NCI-H1694 (cell line): Measurements from ENCODE around the gene PITX1.

Experiments
- DNase-seq: peaks from one replicate; lab custom pipeline; 2025; lab: John Stamatoyannopoulos, UW

The PITX1 gene

DNA sequence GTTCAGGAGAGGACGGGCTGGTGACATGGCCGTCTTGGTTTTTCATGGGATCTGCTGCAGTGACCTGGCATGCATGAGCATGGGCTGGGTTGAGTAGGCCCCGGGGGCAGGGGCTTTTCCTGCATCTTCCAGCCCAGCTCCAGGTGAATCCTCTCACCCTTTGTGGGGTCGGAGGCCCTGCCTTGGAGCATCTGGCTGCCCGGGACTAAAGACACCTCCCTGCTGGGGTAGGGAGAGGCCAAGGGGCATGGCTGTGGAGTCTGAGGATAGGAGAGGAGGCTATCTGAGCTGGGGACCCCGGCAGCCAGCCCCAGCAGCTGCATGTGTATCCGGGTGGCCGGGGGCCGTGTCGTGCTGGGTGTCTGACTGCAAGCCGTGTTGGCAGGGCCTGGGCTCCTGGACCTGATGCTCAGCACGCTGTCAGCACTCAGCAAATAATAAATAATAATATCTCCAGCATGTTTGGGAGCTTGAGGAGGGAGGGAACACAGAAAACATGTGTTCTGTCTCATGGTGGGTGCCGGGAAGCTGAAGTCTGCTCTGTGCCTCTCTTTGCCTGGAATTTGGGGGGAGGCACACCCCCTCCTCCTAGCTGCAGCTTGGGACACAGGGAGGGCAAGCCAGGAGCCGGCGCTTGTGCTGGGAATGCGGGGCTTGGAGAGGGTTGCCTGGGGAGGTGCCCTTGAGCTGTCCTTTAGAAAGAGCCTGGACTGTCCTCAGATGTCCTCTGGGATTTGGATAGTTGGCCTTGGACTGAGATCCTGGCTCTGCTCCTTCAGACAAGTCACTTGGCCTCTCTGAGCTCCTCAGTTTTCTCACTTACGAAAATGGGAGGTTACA, 28.4 kb upstream of the PITX1 start:
- DNase-seq, result no peak

DNA sequence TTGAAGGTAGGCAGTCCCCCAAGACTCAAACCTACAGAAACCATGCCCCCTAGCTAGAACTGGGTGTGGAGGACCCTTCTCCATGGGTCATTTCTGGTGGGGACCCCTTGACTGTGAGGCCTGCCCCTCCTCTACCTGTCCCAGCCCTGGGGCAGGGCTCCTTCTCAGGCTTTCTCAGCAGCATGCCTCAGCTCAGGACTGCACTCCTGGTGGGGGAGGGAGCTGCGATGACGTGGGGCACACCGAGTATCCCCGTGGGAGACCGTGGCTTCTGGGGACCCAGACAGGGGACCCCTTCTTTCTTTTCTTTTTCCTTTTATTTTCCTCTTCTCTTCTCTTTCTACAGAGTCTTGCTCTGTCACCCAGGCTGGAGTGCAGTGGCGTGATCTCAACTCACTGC, 27.0 kb upstream of the PITX1 start:
- no peak for DNase-seq

DNA sequence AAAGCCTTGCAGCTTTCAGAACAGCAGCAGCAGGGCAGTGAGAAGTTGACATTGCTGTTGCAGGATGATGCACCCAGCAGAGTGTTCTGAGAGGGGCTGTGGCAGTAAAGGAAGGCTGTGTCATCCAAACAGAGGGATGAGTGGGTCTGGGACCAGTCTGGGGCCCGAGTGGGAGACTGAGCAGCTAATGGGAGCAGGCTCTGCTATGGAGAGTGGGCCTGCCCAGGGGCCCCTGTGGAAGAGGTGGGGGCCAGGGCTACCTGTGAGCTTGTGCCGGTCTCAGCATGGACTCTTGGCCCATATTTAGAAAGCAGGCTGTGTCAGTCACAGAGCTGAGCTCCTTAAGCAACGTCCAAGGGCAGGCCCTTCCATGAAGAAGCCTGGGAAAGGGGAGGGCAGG, 26.0 kb upstream of the PITX1 start:
- DNase-seq, result no peak

DNA sequence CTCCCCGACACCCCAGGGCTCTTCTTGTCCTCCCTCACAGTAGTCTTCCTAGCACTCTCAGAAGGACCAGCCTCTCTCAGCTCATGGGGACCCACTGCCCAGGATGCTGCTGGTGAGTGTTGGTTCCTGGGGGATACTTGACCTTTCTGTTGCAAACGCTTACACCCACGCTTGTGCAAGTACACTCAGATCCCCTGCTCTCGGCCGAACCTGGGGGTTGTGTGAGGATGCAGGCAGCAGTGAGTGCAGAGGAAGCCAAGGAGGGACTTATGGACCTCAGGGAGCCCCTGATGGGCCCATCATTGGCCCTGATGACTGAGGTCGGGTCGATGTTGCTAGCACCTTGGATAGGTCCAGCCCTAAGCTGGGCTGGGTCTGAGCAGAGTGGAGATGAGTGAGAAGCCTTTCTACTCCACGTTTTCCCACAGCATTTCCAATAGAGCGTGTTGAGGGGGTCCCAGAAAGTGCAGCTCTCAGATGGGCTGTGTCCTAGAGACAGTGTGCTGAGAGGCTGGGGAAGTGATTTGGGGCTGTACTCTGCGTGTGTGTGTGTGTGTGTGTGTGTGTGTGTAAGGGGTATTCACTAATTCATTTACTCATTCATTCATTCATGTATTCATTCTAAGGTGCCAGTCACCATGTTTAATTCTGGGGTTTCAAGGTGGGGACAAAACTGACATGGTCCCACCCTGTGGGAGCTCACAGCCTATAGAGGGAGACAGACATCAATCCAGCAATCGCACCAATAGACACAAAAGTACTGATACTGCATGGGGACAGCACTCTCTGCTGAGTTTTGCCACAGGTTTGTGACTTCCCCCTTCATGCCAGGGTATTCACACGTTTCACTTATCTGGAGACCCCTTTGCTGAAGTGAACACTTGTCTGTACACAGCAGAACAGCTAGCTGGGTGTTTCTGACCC, 25.2 kb upstream of the PITX1 start:
- no peak for DNase-seq

DNA sequence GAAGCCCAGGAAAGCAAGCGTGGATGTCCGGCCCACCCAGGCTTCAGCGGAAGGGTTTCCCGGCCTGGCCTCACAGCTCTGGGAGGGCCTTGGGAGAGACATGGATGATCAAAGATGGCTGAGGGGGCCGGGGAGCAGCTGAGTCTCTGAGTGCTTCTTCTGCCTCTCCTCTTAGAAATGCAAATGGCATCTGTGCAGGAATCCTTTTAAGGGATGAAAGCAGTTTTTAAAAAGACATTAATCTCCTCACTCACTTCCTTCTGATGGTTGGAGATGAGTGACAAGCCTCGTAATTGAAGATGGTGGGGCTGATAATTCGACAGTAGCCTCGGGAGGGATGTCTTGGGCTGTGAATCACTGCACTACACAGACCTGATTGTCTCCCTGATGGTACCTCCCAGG, 24.3 kb upstream of the PITX1 start:
- no peak for DNase-seq

DNA sequence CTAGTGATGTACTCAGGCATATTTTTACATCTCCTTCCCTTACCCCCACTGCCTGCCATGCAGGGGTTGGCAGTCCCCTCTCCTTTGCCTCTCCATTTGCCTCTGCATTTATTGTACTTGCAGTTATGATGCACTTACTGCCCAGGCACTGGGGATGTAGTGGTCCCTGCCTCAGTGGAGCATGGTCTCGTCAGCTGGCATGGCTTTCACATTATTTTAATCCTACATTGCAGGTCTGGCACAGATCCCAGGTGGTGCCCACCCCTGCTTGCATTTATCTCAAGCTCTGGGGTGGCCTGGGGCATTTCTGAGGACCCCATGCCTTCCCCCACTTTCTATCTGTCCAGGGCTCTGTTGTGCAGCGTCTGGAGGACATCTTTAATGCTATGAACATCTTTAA, 23.2 kb upstream of the PITX1 start:
- no peak for DNase-seq

DNA sequence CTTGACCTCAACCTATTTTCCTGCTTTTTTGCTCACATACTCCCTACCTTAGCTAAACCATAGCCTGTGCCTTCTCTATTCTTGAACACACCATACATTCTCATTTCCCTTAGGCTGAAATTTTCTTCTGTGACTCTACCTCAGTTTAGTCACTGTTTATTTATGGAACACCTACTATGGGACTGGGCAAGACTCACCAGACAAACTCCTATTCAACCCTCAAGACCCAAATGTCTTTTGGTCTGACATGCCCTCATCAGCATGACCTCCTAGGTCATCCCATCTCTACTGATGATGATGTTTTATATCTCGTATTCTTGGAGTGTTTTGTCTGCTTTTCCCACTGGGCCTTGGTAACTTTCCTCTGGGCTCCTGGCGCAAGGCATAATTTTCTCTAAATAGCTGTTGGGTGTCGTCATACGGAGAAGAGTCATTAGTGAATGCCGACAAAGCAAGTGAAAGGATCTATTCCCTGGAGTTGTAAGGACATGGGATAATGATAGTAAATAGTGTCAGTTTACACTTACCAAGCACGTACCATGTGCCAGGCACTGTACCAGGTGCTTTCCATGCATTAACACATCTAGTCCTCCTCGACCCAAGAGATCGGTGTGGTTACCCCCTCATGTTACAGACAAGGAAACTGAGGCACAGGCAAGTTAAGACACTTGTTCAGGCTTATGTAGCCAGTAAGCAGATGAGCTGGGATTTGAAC, 22.4 kb upstream of the PITX1 start:
- DNase-seq, result no peak

DNA sequence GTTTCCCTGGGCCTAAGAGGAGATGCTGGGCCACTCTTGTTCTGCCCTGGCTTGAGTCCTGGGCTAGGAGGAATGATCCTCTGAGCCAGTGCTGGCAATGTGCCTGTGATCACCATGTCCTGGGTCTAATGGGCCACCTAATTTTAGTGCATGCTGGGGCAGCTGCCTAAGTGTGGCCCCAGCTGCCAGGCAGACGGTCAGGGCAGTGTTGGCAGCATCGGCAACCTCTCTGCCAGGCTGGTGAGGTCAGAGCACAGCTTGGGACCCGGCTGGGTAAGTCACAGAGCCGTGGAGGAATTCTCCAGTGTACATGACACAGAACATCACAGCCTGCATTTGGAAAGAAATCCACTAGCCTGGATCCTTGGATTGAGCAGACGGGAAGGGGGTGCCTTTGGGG, 21.4 kb upstream of the PITX1 start:
- DNase-seq, result no peak

DNA sequence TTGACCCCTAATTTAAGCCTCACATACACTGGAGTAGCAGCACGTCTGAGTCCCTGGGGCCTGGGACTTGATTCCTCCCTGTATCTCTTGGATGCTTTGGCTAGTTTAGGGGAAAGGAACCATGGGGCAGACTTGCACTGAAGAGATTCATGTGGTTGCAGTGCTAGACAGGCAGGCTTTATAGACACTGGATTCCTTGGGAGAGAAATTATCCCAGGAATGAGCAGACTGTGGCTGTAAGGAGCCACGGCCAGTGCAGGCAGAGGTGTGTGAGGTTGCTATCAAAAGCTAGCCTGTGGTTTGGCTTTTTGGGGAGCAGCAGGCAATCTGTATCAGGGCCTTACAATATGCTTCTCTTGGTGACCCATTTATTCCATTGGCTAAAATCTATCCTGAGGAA, 20.5 kb upstream of the PITX1 start:
- DNase-seq, result no peak

DNA sequence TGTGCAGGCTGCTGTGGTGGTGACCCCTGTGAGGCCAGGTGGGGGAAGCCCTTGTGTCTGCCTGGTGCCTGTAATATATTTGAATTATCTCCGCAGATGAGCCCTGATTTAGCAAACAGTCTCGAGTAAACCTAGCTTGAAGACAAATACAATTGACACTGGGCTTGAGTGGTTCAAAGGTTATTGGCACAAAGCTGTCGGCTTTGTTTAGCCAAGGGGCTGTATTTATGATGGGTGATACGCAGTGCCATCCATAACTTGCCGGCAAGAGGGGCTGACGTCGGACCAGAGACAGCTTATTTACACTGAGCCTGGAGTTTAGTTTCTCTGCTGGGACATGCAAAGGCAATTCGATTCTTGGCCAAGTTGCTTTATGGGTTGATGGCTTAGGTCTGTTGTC, 20.0 kb upstream of the PITX1 start:
- DNase-seq, result no peak

DNA sequence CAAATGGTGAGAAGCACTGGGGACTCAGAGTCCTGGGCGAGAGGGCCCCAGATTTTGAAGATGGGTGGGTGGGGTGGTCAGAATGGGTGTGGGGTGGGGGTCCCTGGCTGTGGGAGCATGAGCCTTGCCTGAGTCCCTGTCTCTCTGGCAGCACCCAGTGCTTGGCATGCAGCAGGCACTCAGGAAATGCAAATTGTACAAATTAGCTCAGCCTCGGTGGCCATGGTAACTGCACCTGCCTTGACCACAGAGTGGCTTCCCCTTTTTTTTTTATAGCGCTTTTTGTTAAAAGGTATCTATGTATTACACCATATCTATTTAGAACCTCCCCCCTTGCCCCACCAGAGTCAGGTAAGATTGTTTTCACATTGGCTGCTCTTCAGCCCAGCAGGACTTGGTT, 19.2 kb upstream of the PITX1 start:
- no peak for DNase-seq

DNA sequence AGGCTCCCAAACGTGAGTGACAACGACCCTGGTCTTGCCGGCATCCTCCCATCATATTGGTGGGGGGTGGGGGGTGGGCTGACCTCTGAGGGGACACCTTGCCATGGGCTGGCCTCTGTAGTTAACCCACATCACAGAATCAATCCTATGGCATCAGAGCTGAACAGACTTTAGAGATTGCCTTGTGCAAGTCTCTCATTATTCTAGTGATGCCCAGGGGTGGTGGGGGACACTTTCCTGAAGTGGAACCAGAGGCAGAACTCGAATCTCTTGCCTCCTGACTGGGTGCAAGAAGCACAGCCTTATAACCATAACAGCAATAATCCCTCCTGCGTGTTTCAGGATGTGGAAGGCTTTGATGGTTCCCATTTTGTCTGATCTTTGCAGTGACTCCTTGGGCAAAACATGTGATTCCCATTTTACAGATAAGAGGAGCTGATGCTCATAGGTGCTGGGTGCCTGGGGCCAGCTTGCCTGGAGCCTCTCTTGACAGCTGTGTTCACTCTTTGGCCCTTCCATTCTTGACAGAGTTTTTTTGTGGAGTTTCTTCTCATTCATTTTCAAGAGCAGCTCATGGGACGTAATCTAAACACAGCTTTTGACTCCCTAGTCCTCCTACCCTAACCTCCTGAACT, 18.6 kb upstream of the PITX1 start:
- no peak for DNase-seq

DNA sequence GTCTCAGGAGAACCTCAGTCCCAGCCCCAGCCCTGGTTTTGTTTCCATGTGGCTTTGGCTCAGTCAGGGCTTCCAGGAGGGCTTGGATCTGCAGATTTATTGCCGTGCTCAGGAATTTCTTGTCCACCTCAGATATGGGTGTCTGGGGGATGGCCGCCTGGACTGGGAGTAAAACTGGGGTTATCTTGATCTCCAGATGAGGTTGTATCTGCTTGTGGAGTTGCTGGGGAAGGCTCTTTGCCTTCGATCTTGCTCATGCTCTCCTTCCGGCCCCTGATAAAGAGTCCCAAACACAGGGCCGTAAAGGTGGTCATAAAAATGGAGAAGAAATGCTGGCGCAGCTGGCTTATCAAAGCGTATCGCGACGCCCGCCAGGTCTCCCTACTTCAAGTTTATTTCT, 17.8 kb upstream of the PITX1 start:
- DNase-seq, result no peak

DNA sequence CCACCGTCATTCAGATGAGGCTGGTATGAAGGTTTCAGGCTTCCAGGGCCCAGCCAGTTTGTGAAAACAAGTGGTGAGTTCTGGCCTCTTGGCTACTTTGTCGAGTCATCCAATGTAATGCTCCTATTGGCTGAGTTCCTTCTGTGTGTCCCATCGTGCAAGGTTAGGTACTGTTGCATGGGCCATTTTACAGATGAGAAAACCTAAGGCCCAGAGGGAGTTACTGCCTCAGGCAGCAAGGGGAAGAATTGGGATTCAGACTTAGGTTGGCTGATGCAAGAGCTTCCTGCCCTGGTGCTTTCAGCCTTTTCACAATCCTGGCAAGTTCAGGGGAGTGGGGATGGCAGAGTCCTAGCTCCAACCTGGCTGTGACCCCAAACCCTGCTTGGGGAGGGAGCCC, 17.4 kb upstream of the PITX1 start:
- no peak for DNase-seq

DNA sequence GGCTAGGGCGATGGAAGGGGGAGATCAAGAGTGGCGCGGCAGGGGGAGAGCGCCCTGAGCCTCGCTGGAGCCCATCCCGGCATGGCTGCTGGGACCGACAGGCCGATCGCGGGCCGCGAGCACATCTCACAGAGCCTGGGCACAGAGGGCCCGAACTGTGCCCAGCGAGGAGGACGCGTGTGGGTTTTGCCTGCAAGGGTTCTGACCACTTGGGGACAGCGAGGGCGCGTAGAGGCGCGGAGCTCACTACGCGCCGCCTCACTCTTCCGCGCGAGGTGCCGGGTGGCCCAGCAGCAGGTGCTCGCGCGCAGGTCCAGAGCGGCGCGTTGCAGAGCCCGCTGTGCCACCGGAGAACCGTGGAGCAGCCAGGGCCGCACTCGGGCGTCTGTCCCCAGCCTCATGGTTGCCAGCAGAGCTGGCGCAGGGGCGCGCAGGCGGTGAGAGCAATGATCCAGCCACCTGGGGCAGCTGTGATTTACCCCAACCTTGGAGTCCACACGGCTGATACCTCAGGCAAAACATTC, 16.3 kb upstream of the PITX1 start:
- no peak for DNase-seq

DNA sequence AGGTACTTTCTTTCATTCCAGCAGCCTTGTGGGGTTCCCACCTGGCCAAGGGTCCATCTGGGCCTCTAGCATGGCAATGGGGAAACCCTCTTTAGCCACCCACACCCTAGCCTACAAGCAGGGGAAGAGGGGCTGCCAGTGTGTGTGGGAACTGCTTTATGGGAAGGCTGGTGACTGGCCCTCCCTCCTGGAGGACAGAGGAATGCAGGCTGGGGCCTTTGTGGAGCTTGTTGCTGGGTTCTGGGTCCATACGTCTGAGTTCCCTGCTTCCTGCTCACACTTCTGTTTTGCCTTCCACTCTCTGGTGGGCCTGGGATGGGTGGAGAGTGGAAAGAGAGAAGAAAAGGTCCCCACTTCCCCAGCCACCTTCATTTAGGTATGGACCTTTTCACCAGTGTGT, 14.9 kb upstream of the PITX1 start:
- no peak for DNase-seq

DNA sequence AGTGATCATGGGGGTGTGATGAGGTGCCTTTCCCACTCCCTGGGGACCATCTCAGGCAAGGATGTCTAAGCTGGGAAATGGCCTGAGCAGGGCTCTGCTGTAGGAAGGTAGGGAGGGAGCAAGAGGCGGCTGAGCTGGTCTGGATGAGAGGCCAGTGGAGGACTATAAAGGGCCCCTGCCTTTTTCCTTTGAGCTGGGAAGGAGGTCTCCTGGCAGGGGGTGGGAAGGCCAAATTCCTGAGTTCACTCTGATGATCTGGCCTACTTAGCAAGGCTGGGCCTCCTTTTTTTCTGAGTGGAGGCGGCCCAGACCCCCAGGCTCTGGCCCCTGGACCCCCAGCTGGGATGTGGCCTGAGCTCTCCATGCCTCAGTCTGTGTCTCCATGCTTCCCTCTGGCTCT, 14.3 kb upstream of the PITX1 start:
- no peak for DNase-seq

DNA sequence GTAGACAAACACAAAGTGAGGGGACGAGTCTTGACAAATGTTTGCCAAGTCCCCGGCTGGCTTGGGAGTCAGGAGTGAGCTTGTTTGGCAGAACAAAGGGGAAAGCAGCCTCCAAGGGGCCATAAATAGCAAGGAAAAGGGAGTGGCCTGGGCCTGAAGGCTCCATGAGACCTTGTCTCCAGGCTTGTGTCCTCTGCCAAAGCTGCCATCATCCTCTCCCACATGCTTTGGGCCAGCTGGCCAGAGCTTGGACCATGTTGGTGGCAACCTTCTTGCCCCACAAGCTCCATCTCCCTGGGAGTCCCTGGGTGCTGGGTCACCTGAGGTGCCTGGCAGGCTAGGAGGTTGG, 13.3 kb upstream of the PITX1 start:
- DNase-seq, result no peak

DNA sequence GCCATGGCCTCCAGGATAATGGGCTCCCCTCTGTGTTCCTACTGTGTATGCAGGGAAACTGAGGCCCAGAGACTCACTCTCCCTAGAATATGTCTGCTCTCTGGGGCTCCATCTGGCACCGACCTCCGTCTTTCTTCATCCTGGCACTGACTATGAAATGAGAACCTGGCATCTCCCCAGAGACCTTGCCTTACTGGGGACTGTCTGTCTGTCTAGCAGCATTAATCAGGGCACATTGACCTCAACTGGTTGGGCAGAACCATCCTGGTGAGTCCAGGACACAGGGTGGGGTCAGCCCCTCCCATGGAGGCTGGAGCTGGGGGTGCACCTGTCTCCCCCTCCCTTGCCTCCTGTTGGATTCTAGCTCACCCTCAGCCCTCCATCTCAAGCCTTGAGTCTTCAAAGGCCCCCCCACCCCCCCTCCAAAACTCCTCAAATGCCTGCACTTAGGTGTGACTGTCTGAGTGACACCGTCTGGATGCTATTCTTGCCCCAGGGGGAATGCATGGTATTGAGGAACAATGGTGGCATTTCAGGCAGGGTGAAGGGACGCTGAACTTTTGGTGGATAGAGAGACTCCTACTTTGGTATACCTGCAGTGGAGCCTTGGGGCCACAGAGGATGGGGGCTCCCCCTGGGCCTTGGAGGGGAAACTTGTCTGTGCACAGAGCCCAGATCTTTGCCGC, 12.8 kb upstream of the PITX1 start:
- DNase-seq, result no peak

DNA sequence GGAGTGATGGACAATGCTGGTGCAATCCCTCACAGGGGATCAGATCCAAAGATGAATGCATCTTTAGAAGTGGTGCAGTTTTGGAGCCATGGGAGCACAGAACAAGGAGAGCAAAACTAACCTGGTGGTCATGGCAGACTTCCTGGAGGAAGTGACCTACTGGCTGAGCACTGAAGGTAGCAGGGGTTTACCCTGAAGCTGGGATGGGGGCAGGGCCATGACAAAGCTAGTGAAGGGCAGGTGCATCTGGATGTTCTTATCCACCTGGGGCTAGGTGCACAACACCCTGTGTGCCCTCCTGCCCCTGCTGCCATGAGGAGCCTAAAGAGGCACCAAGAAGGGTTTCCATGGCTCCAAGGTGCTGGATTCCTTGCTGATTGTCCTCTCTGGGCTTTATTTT, 11.5 kb upstream of the PITX1 start:
- DNase-seq, result no peak

DNA sequence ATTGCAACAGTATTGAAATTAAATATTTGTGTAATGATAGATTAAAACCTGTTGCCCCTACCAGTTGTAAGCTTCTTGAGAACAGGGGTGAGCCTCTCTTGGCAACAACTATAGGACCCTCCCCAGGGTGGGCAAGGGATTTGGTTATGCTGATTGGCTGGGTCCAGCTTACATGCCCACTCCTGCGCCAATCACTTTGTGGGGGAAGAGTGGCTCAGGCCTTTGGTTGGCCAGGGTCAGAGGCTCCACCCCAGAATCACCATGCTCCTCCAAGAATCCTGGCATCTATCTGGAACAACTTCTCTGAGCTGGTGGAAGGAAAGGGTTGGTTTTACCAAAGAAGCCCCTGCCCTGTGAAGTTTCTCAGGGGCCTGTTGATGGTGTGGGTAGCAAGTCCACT, 8.6 kb upstream of the PITX1 start:
- no peak for DNase-seq

DNA sequence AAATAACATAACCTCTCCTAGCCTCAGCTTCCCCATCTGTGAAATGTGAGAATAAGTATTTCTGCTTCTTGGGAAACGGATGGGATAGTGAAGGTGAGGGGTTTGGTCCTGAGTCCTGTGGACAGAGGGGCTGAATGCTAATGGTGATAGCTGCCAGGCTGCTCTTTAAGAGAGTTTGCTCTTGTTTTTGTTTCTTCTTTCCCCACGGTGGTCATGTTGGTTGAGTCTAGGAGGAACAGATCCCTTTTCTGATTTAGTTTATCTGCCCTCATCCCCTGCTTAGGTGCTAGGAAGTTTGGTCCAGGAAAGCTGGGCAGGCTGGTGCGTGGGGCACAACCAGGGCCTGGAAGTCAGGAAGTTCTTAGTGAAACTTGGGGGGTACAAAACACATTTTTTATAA, 7.7 kb upstream of the PITX1 start:
- no peak for DNase-seq
